Gastrocnemius medialis (tissue), 4 donors: ENCODE results near the gene ASPRV1. TPM values are rescaled to one million over a fixed set of nuclear protein-coding genes. Genes with fewer than 3 reads are reported as not detected.

Source experiments
- ATAC-seq, 2 donors: fragments of 150-250 bp; one replicate each; pipeline ENCODE4 v1.9.1; 2016
- DNase-seq, 2 donors: peaks; one replicate each; pipeline ENCODE4 v3.0.0-alpha.2; 2019
- H3K27ac ChIP-seq, 4 donors: fragments of 200-600 bp; sonication (generic); 1 replicate in 1 of 4; 2 replicates in 3 of 4; pipeline ENCODE4 v1.5.1; 2016 to 2018; ENCODE audit warnings: mild to moderate bottlenecking in 2 of 4, moderate library complexity in 1 of 4
- H3K27me3 ChIP-seq, 3 donors: fragments of 200-600 bp; sonication (generic) in 2 of 3; 1 replicate in 1 of 3; 2 replicates in 2 of 3; pipeline versions ENCODE4 v1.5.1 to v1.6.0; 2016 to 2019; ENCODE audit warnings: mild to moderate bottlenecking in 1 of 3, moderate library complexity in 1 of 3
- H3K36me3 ChIP-seq, 2 donors: fragments of 200-600 bp; sonication (generic) in 1 of 2; one replicate each; pipeline ENCODE4 v1.5.1; 2017 to 2018
- H3K4me1 ChIP-seq, 2 donors: fragments of 200-600 bp; sonication (generic) in 1 of 2; one replicate each; pipeline ENCODE4 v1.5.1; 2016 to 2017; ENCODE audit warnings: mild to moderate bottlenecking in 2 of 2
- H3K4me3 ChIP-seq, 4 donors: fragments of 200-600 bp; sonication (generic) in 3 of 4; 1 replicate in 1 of 4; 2 replicates in 3 of 4; pipeline ENCODE4 v1.5.1; 2016 to 2019; ENCODE audit warnings: mild to moderate bottlenecking in 2 of 4
- H3K9me3 ChIP-seq, 3 donors: fragments of 200-600 bp; sonication (generic) in 2 of 3; 1 replicate in 1 of 3; 2 replicates in 2 of 3; pipeline ENCODE4 v1.5.1; 2016 to 2019
- CTCF ChIP-seq, 5 experiments: fragments of 450-650 bp in 3 of 5; fragments of 200-600 bp in 2 of 5; sonication (generic) in 2 of 5; IDR thresholded peaks in 4 of 5; conservative IDR thresholded peaks in 1 of 5; 1 replicate in 4 of 5; 2 replicates in 1 of 5; pipeline ENCODE4 v1.5.1; 2016 to 2019; ENCODE audit warnings: antibody characterized with exemption in 5 of 5, mild to moderate bottlenecking in 3 of 5, moderate library complexity in 3 of 5
- POLR2A ChIP-seq, 2 donors: fragments of 450-650 bp; IDR thresholded peaks; one replicate each; pipeline ENCODE4 v1.6.1; 2017; ENCODE audit warnings: antibody characterized with exemption in 2 of 2, mild to moderate bottlenecking in 2 of 2, moderate library complexity in 2 of 2
- in situ Hi-C, 4 donors: fragments of 200-750 bp; cut with MboI; loops; one replicate each; pipeline versions ENCODE4 v1.15.0 to v1.8.0; 2017; ENCODE audit warnings: low sequenced_read_pairs in 4 of 4
- intact Hi-C: fragments of 100-400 bp; cut with DNase I; formaldehyde crosslinking; loops from one replicate; pipeline ENCODE4 v1.15.1; 2023; ENCODE audit warnings: low total_unique reads
- total RNA-seq, 4 donors: library from RNA; depleted of rRNA; stranded (reverse); fragments of >200 nt; gene quantifications; one replicate each; pipeline versions ENCODE4 v1.1.0 to v1.2.3, GENCODE V29; 2016

ASPRV1 gene
- total RNA-seq, 4 donors from 2014 or later: 0.39 to 3.1 (median 0.61) TPM

GRCh38 chr2:69958480-69958879, 3.0 kb downstream of the ASPRV1 start:
- intact Hi-C loops: no loop called here
- Histone ChIP-seq H3K27ac (no peak overlapping the region), H3K36me3 (no peaks in the 10 kb centered on the region), H3K9me3 (no peaks in the 10 kb centered on the region), H3K27me3 (no peaks in the 10 kb centered on the region), H3K4me3 (no peak overlapping the region), H3K4me1 (no peaks in the 10 kb centered on the region)
- in situ Hi-C loops: no loop called here
- TF ChIP-seq CTCF (IDR thresholded peaks at IDR 0.05 in 4 of 5, conservative IDR thresholded peaks at IDR 0.05 in 1 of 5): no peak
- no peak for TF ChIP-seq POLR2A (IDR thresholded peaks at IDR 0.05)
- ATAC-seq: no peak
- DNase-seq: no peak

GRCh38 chr2:69957965-69958364, 3.5 kb downstream of the ASPRV1 start:
- ATAC-seq: no peak
- no peak for DNase-seq

GRCh38 chr2:69956475-69956979, 4.9 kb downstream of the ASPRV1 start:
- H3K27ac ChIP-seq: no peak overlapping the region
- TF ChIP-seq CTCF (IDR thresholded peaks at IDR 0.05 in 4 of 5, conservative IDR thresholded peaks at IDR 0.05 in 1 of 5) (no peak), POLR2A (IDR thresholded peaks at IDR 0.05) (no peak)

More at GRCh38 chr2:69957965-69958364, 3.5 kb downstream of the ASPRV1 start:
- H3K4me3 ChIP-seq: no peak overlapping the region
- intact Hi-C loops: no loop called here
- H3K36me3 ChIP-seq: no peaks in the 10 kb centered on the region
- no peaks in the 10 kb centered on the region for H3K4me1 ChIP-seq
- in situ Hi-C loops: no loop called here
- no peak overlapping the region for H3K27ac ChIP-seq
- H3K9me3 ChIP-seq: no peaks in the 10 kb centered on the region
- no peak for TF ChIP-seq CTCF (IDR thresholded peaks at IDR 0.05 in 4 of 5, conservative IDR thresholded peaks at IDR 0.05 in 1 of 5)
- TF ChIP-seq POLR2A (IDR thresholded peaks at IDR 0.05): no peak
- no peaks in the 10 kb centered on the region for H3K27me3 ChIP-seq

GRCh38 chr2:69955029-69955428, 6.4 kb downstream of the ASPRV1 start:
- TF ChIP-seq CTCF (IDR thresholded peaks at IDR 0.05 in 4 of 5, conservative IDR thresholded peaks at IDR 0.05 in 1 of 5): no peak
- no peak for TF ChIP-seq POLR2A (IDR thresholded peaks at IDR 0.05)
- in situ Hi-C loops (no loop called here), intact Hi-C loops (no loop called here)
- Histone ChIP-seq H3K9me3 (no peaks in the 10 kb centered on the region), H3K27ac (no peak overlapping the region), H3K27me3 (no peaks in the 10 kb centered on the region), H3K4me1 (no peaks in the 10 kb centered on the region), H3K36me3 (no peaks in the 10 kb centered on the region), H3K4me3 (no peak overlapping the region)
- DNase-seq (peak in 1 of 2 donors; percentile 35), ATAC-seq (peak in 1 of 2 donors; percentile 69)

More at GRCh38 chr2:69956475-69956979, 4.9 kb downstream of the ASPRV1 start:
- Histone ChIP-seq H3K27me3 (no peaks in the 10 kb centered on the region), H3K9me3 (no peaks in the 10 kb centered on the region), H3K4me3 (no peak overlapping the region), H3K36me3 (no peaks in the 10 kb centered on the region), H3K4me1 (no peaks in the 10 kb centered on the region)
- in situ Hi-C loops (no loop called here), intact Hi-C loops (no loop called here)
- no peak for ATAC-seq
- DNase-seq: no peak

- Histone ChIP-seq H3K9me3 (no peaks in the 10 kb centered on the region), H3K27ac (no peak overlapping the region), H3K4me1 (no peaks in the 10 kb centered on the region), H3K36me3 (no peaks in the 10 kb centered on the region), H3K4me3 (no peak overlapping the region), H3K27me3 (no peaks in the 10 kb centered on the region)
- intact Hi-C loops: no loop called here
- no peak for TF ChIP-seq CTCF (IDR thresholded peaks at IDR 0.05 in 4 of 5, conservative IDR thresholded peaks at IDR 0.05 in 1 of 5)
- TF ChIP-seq POLR2A (IDR thresholded peaks at IDR 0.05): no peak
- no peak for ATAC-seq
- no peak for DNase-seq
- in situ Hi-C loops: no loop called here
These were observed 7.3 kb downstream of the ASPRV1 start for GRCh38 chr2:69954084-69954483.
